GM21825 (cell line): ENCODE data around the gene ALPK3.

Source experiments
- ATAC-seq: cut with Tn5 transposase; IDR thresholded peaks from one replicate; pipeline ENCODE4 v1.9.1; 2021; ENCODE audit warnings: mild to moderate bottlenecking, moderate library complexity; ENCODE audit not compliant: unreplicated experiment

Gene ALPK3

GRCh38 chr15:84889991-84890669 is 73.0 kb downstream of the ALPK3 start:
- no peak for ATAC-seq

- ATAC-seq = no peak
Observed at GRCh38 chr15:84890670-84891162, 73.6 kb downstream of the ALPK3 start.

- ATAC-seq = no peak
Observed at GRCh38 chr15:84891339-84891738, 74.2 kb downstream of the ALPK3 start.

- ATAC-seq = no peak
Observed at GRCh38 chr15:84892786-84893307, 75.7 kb downstream of the ALPK3 start.

GRCh38 chr15:84893607-84894006 is 76.5 kb downstream of the ALPK3 start:
- no peak for ATAC-seq

GRCh38 chr15:84894736-84895425 is 77.7 kb downstream of the ALPK3 start:
- no peak for ATAC-seq

- ATAC-seq = no peak
Observed at GRCh38 chr15:84898761-84899160, 81.6 kb downstream of the ALPK3 start.

GRCh38 chr15:84899750-84900149 is 82.6 kb downstream of the ALPK3 start:
- no peak for ATAC-seq

GRCh38 chr15:84901540-84901939 is 84.4 kb downstream of the ALPK3 start:
- ATAC-seq = no peak

- no peak for ATAC-seq
Observed at GRCh38 chr15:84903751-84904150, 86.6 kb downstream of the ALPK3 start.

GRCh38 chr15:84904419-84904818 is 87.3 kb downstream of the ALPK3 start:
- no peak for ATAC-seq

- no peak for ATAC-seq
Observed at GRCh38 chr15:84905016-84905916, 88.1 kb downstream of the ALPK3 start.

GRCh38 chr15:84907731-84908130 is 90.6 kb downstream of the ALPK3 start:
- ATAC-seq = no peak

GRCh38 chr15:84908564-84908963 is 91.4 kb downstream of the ALPK3 start:
- no peak for ATAC-seq

GRCh38 chr15:84909029-84909428 is 91.9 kb downstream of the ALPK3 start:
- ATAC-seq = no peak

GRCh38 chr15:84909782-84910181 is 92.6 kb downstream of the ALPK3 start:
- no peak for ATAC-seq

- ATAC-seq = no peak
Observed at GRCh38 chr15:84910928-84911623, 93.9 kb downstream of the ALPK3 start.

- ATAC-seq = peak; percentile 33
Observed at GRCh38 chr15:84911879-84912660, 94.9 kb downstream of the ALPK3 start.

GRCh38 chr15:84913360-84913723 is 96.2 kb downstream of the ALPK3 start:
- ATAC-seq = no peak

GRCh38 chr15:84914351-84914750 is 97.2 kb downstream of the ALPK3 start:
- ATAC-seq = no peak
